Astrocyte (in vitro differentiated cells and primary cell): ENCODE results near the gene MYBPHL.

ENCODE experiments used
- EZH2 ChIP-seq: IDR thresholded peaks from 2 replicates; pipeline ENCODE4 v1.6.1; 2012; ENCODE audit warnings: mild to moderate bottlenecking, low read length, inconsistent platforms; ENCODE audit not compliant: insufficient read depth
- TF ChIP-seq, protein P1 (sequence below): IDR thresholded peaks from 2 replicates; pipeline ENCODE4 v1.5.1; 2011; ENCODE audit warnings: low read depth, mild to moderate bottlenecking, inconsistent platforms, low read length, moderate library complexity; ENCODE audit not compliant: insufficient read depth

DNA sequence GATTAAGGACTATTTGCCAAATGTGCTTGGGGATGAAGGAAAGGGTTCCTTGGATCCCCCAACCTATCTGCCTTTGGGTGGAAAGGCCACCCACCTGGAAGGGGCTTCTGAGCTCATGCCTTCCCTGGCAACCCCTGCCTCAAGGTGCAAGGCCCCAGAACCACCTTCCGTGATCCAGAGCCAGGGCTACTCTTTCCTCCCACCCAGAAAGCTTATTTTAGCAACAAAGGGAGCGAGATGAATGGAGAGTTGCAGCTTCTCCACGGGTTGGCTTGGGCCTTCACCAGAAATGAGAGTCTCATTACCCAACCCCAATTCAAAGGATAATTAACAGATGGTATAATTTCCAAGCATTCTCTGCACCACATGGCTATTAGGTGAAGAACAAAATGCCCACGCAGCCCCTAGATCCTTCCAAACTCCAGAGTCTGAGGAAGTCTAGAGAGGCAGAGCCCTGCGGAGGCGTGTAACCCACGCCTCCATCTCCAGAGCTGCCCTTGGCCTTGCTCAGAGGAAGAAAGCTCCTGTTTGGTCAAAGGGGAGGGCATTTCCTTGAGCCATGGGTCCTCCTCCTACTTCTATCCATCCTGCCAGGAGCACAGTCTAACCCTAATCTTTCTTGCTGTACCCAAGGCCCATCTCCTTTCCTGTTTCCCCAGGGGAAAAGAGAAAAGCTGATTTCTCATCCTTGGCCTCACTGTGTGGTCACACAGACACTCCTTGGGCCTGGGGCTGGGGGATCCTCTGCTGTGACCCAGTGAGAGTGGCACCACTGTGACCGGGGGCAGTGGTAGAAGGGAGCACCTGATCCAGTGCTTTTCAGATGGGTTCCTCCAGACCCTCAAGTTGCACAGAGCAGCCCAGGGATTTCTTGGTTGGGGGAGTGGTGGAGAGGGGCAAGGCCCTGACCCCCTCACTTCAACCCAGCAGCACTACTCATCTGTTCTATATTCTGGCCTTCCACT, 59.1 kb downstream of the MYBPHL start:
- TF ChIP-seq, protein P1, sequence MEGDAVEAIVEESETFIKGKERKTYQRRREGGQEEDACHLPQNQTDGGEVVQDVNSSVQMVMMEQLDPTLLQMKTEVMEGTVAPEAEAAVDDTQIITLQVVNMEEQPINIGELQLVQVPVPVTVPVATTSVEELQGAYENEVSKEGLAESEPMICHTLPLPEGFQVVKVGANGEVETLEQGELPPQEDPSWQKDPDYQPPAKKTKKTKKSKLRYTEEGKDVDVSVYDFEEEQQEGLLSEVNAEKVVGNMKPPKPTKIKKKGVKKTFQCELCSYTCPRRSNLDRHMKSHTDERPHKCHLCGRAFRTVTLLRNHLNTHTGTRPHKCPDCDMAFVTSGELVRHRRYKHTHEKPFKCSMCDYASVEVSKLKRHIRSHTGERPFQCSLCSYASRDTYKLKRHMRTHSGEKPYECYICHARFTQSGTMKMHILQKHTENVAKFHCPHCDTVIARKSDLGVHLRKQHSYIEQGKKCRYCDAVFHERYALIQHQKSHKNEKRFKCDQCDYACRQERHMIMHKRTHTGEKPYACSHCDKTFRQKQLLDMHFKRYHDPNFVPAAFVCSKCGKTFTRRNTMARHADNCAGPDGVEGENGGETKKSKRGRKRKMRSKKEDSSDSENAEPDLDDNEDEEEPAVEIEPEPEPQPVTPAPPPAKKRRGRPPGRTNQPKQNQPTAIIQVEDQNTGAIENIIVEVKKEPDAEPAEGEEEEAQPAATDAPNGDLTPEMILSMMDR: no peak
- no peak for TF ChIP-seq EZH2
